Keratinocyte (primary cell): ENCODE measurements around the gene CPLX3. TPM values are rescaled to one million over a fixed set of nuclear protein-coding genes. Genes with fewer than 3 reads are reported as not detected.

Experiments
- DNase-seq: peaks from one replicate; pipeline ENCODE4 v3.0.0-alpha.2; 2011; ENCODE audit warnings: low read depth, missing footprints, low spot score
- FAIRE-seq: peaks from 2 replicates; lab custom pipeline; 2011; peaks lifted over from hg19 to GRCh38; lab: Jason Lieb, UNC
- H2AFZ ChIP-seq: 2 replicates; pipeline ENCODE4 v1.6.0; 2012; ENCODE audit warnings: low read length, control low read depth, inconsistent platforms; ENCODE audit not compliant: control insufficient read depth
- H3K27ac ChIP-seq: 2 replicates; pipeline ENCODE4 v1.5.1; 2011; ENCODE audit warnings: low read length; ENCODE audit not compliant: control insufficient read depth, insufficient read depth
- H3K27me3 ChIP-seq: 3 replicates; pipeline ENCODE4 v1.6.0; 2011; ENCODE audit warnings: low read length; ENCODE audit not compliant: control insufficient read depth, insufficient read depth; ENCODE audit errors: extremely low read depth
- H3K36me3 ChIP-seq, 2 experiments: 2 replicates in 1 of 2; 3 replicates in 1 of 2; pipeline ENCODE4 v1.5.1; 2011; ENCODE audit warnings: low read length in 2 of 2, mild to moderate bottlenecking in 1 of 2; ENCODE audit not compliant: control insufficient read depth in 2 of 2, insufficient read depth in 2 of 2; ENCODE audit errors: extremely low read depth in 1 of 2
- H3K4me1 ChIP-seq: 3 replicates; pipeline ENCODE4 v1.5.1; 2011; ENCODE audit warnings: low read length; ENCODE audit not compliant: control insufficient read depth, insufficient read depth; ENCODE audit errors: extremely low read depth
- H3K4me2 ChIP-seq: 3 replicates; pipeline ENCODE4 v1.6.0; 2011; ENCODE audit warnings: low read depth, low read length; ENCODE audit not compliant: control insufficient read depth, insufficient read depth; ENCODE audit errors: extremely low read depth
- H3K4me3 ChIP-seq, 3 experiments: fragments of 200-600 bp in 1 of 3; sonication (generic) in 1 of 3; 2 replicates in 2 of 3; 3 replicates in 1 of 3; pipeline ENCODE4 v1.5.1; 2011 to 2016; ENCODE audit warnings: low read length in 3 of 3, mild to moderate bottlenecking in 3 of 3, control low read depth in 2 of 3, inconsistent platforms in 1 of 3, low read depth in 1 of 3, mixed read lengths in 1 of 3, mixed run types in 1 of 3, moderate library complexity in 1 of 3; ENCODE audit not compliant: control insufficient read depth in 2 of 3, insufficient read depth in 2 of 3; ENCODE audit errors: extremely low read depth in 1 of 3
- H3K79me2 ChIP-seq: 2 replicates; pipeline ENCODE4 v1.6.0; 2012; ENCODE audit warnings: low read length; ENCODE audit not compliant: control insufficient read depth, insufficient read depth
- H3K9ac ChIP-seq: 3 replicates; pipeline ENCODE4 v1.6.0; 2011; ENCODE audit warnings: low read length; ENCODE audit not compliant: control insufficient read depth, insufficient read depth; ENCODE audit errors: extremely low read depth
- H3K9me1 ChIP-seq: 3 replicates; pipeline ENCODE4 v1.6.0; 2011; ENCODE audit warnings: low read length; ENCODE audit not compliant: control insufficient read depth, insufficient read depth; ENCODE audit errors: extremely low read depth
- H3K9me3 ChIP-seq: 2 replicates; pipeline ENCODE4 v1.5.1; 2012; ENCODE audit warnings: low read depth, low read length; ENCODE audit not compliant: control insufficient read depth
- H4K20me1 ChIP-seq: 3 replicates; pipeline ENCODE4 v1.6.0; 2011; ENCODE audit warnings: low read length; ENCODE audit not compliant: control insufficient read depth, insufficient read depth; ENCODE audit errors: extremely low read depth
- CTCF ChIP-seq, 3 experiments: IDR thresholded peaks in 1 of 3; conservative IDR thresholded peaks in 1 of 3; optimal IDR thresholded peaks in 1 of 3; 2 replicates in 2 of 3; 3 replicates in 1 of 3; pipeline versions ENCODE3 to v1.5.1; 2011; ENCODE audit warnings: low read length in 3 of 3, mild to moderate bottlenecking in 3 of 3, moderate library complexity in 2 of 3, control low read depth in 1 of 3, inconsistent platforms in 1 of 3; ENCODE audit not compliant: insufficient read depth in 2 of 3; ENCODE audit errors: extremely low read depth in 1 of 3
- EZH2 ChIP-seq: IDR thresholded peaks from one replicate; pipeline ENCODE4 v1.6.1; 2012; ENCODE audit warnings: inconsistent platforms, mild to moderate bottlenecking, low read length, moderate library complexity
- dilution Hi-C: fragments of 300-500 bp; cut with MboI; formaldehyde crosslinking; loops from one replicate; pipeline ENCODE4 v1.7.0; 2020; ENCODE audit warnings: low sequenced_read_pairs; ENCODE audit not compliant: extremely low pct_ligation_motif_present
- polyA plus RNA-seq, 5 experiments: library from polyadenylated mRNA; depleted of rRNA in 3 of 5; stranded (reverse) in 3 of 5; stranded (forward) in 1 of 5; unstranded in 1 of 5; fragments of >200 nt; gene quantifications; 1 replicate in 1 of 5; 2 replicates in 3 of 5; 3 replicates in 1 of 5; pipeline versions ENCODE4 v1.2.1 to v1.2.3, GENCODE V29; 2011 to 2012; ENCODE audit warnings: missing spikeins in 2 of 5, low read depth in 1 of 5, low replicate concordance in 1 of 5

Gene CPLX3
- polyA plus RNA-seq, 1 donor (not counting 4 experiments of a cell fraction or from before 2014, with no cell fraction given): not detected

- Histone ChIP-seq H3K27ac (peak within 1 kb of the TSS; percentile 60), H2AFZ (peak within 1 kb of the TSS; percentile 74), H3K9ac (peak within 1 kb of the TSS; percentile 81), H4K20me1 (peaks cover 3% of the 10 kb centered on the region), H3K4me1 (peaks cover 47% of the 10 kb centered on the region), H3K9me1 (peaks cover 5% of the 10 kb centered on the region), H3K4me3 (peak within 1 kb of the TSS; percentile 75 to 92 (median 79)), H3K79me2 (peaks cover 43% of the 10 kb centered on the region), H3K27me3 (no peaks in the 10 kb centered on the region), H3K36me3 (peaks cover 2 to 5% of the 10 kb centered on the region in 2 experiments), H3K9me3 (no peaks in the 10 kb centered on the region), H3K4me2 (peak within 1 kb of the TSS; percentile 100)
- DNase-seq (no peak), FAIRE-seq (no peak)
- TF ChIP-seq CTCF (optimal IDR thresholded peaks at IDR 0.05 in 1 of 3, IDR thresholded peaks at IDR 0.05 in 1 of 3, conservative IDR thresholded peaks at IDR 0.05 in 1 of 3; ENCODE audit: extremely low read depth in 1 of 3, insufficient read depth in 2 of 3, low read length in 3 of 3) (peak in 2 of 3 experiments; percentile 57 to 62), EZH2 (no peak)
- dilution Hi-C loops: no loop called here
These were observed 44.8 kb upstream of the CPLX3 start, which contains the start of gene CSK for GRCh38 chr15:74781431-74782258. TSS of gene CSK (plus strand) at chr15:74782080. CDS start at chr15:74798298, 16,218 bp downstream.

DNA sequence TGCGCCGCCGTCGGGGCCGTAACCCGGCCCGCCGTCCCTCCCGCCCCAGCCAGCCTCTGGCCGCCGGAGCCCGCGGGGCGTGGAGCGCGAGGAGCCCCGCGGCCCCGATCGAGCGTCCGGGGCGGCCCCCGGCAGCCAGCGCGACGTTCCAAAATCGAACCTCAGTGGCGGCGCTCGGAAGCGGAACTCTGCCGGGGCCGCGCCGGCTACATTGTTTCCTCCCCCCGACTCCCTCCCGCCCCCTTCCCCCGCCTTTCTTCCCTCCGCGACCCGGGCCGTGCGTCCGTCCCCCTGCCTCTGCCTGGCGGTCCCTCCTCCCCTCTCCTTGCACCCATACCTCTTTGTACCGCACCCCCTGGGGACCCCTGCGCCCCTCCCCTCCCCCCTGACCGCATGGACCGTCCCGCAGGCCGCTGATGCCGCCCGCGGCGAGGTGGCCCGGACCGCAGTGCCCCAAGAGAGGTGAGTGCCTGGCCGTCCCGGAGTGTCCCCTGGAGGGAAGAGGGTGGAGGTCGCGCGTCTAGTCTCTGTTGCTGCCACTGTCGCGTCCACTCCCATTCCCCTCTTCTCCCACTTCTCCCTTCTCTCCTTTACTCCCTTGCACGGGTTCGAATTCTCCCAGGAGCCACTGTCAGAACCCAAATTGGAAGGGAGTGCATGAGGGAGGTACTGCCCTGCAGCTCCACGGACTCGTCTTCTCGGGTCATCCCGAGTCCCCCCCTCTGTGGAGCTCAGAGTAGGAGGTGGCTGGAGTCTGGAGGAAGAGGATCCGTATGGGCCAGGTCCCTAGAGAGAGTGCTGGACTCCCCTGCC is 44.0 kb upstream of the CPLX3 start:
- Histone ChIP-seq H3K79me2 (peaks cover 50% of the 10 kb centered on the region), H3K36me3 (peaks cover 2 to 5% of the 10 kb centered on the region in 2 experiments), H3K27me3 (no peaks in the 10 kb centered on the region), H2AFZ (no peak overlapping the region), H3K9me1 (peaks cover 11% of the 10 kb centered on the region), H3K9me3 (no peaks in the 10 kb centered on the region), H3K4me3 (peak overlapping the region; percentile 75 to 92 (median 79)), H3K9ac (peak overlapping the region; percentile 81), H3K27ac (peak overlapping the region; percentile 60), H3K4me2 (peak overlapping the region; percentile 100), H4K20me1 (peaks cover 7% of the 10 kb centered on the region), H3K4me1 (peaks cover 55% of the 10 kb centered on the region)
- dilution Hi-C loops: no loop called here
- TF ChIP-seq CTCF (optimal IDR thresholded peaks at IDR 0.05 in 1 of 3, IDR thresholded peaks at IDR 0.05 in 1 of 3, conservative IDR thresholded peaks at IDR 0.05 in 1 of 3; ENCODE audit: extremely low read depth in 1 of 3, insufficient read depth in 2 of 3, low read length in 3 of 3) (no peak), EZH2 (no peak)
- FAIRE-seq (no peak), DNase-seq (no peak)
